Mammary epithelial cell (primary cell): ENCODE measurements around the gene SPIN2B.
"Not testable (repeated sequence)": the region's sequence is repeated elsewhere in the genome, so short reads cannot be mapped to it uniquely, and the experiment has no call there.

Experiments used
- CTCF ChIP-seq, 2 donors: IDR thresholded peaks in 1 of 2; conservative IDR thresholded peaks in 1 of 2; 2 replicates each; pipeline ENCODE4 v1.5.1; 2011 to 2012; ENCODE audit warnings: inconsistent platforms in 2 of 2, low read length in 2 of 2, mild to moderate bottlenecking in 2 of 2, control low read depth in 1 of 2, low read depth in 1 of 2; ENCODE audit not compliant: insufficient read depth in 1 of 2; ENCODE audit errors: extremely low read depth in 1 of 2
- EZH2 ChIP-seq: IDR thresholded peaks from 2 replicates; pipeline ENCODE4 v1.6.1; 2012; ENCODE audit warnings: low read length, inconsistent platforms, borderline replicate concordance

DNA sequence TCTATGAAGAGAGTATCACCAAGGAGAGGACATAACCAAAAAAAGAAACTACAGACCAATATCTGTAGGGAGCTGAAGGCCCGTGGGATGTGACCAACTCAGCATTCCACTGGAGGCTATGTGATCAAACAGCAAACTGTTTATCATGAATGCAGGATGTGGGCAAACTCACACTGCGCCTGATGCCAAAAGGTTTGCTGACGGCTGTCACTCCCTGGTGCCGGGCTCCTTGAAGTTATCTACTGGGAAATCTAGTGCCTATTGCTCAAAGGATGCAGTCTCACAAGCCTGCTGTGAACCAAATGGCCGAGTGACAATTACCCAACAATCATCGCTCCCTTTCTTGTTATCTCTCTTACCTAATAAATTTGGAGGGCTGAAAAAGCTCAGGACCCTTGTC, 18.4 kb downstream of the SPIN2B start:
- not testable (repeated sequence) for TF ChIP-seq CTCF (conservative IDR thresholded peaks at IDR 0.05 in 1 of 2, IDR thresholded peaks at IDR 0.05 in 1 of 2; ENCODE audit: extremely low read depth in 1 of 2, insufficient read depth in 1 of 2, low read depth in 1 of 2, low read length in 2 of 2); EZH2
